Activated naive CD4-positive, alpha-beta T cell treated with Interleukin-2 at 50 U/mL for 16 hours (primary cell): ENCODE results near the gene PUS1.

ENCODE experiments used
- DNase-seq: peaks from one replicate; pipeline ENCODE4 v3.0.0-alpha.2; 2020

The PUS1 gene

GRCh38 chr12:131903270-131904255 lies 25.5 kb upstream of the PUS1 start:
- no peak for DNase-seq

DNA sequence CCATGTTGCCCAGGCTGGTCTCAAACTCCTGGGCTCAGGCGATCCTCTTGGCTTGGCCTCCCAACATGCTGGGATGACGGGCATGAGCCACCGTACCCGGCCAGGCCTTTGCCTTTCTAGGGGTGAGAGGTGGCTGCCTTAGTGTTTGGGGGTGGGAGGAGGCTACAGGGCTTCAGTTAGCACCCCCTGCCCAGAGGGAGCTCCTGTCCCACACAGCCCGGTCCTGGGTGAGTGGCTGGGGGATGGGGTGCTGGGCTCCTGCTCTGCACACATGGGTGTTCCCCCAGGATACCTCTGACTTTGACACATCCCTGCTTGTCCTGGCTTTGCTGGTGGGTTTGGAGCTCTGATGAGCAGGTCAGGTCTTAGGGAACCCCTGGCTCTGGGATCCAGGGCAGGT lies 24.7 kb upstream of the PUS1 start:
- no peak for DNase-seq

GRCh38 chr12:131905081-131905629 lies 23.9 kb upstream of the PUS1 start:
- DNase-seq: no peak

GRCh38 chr12:131905630-131906091 lies 23.4 kb upstream of the PUS1 start:
- DNase-seq: no peak

- DNase-seq: no peak
Measured at GRCh38 chr12:131907379-131908091, 21.5 kb upstream of the PUS1 start.

DNA sequence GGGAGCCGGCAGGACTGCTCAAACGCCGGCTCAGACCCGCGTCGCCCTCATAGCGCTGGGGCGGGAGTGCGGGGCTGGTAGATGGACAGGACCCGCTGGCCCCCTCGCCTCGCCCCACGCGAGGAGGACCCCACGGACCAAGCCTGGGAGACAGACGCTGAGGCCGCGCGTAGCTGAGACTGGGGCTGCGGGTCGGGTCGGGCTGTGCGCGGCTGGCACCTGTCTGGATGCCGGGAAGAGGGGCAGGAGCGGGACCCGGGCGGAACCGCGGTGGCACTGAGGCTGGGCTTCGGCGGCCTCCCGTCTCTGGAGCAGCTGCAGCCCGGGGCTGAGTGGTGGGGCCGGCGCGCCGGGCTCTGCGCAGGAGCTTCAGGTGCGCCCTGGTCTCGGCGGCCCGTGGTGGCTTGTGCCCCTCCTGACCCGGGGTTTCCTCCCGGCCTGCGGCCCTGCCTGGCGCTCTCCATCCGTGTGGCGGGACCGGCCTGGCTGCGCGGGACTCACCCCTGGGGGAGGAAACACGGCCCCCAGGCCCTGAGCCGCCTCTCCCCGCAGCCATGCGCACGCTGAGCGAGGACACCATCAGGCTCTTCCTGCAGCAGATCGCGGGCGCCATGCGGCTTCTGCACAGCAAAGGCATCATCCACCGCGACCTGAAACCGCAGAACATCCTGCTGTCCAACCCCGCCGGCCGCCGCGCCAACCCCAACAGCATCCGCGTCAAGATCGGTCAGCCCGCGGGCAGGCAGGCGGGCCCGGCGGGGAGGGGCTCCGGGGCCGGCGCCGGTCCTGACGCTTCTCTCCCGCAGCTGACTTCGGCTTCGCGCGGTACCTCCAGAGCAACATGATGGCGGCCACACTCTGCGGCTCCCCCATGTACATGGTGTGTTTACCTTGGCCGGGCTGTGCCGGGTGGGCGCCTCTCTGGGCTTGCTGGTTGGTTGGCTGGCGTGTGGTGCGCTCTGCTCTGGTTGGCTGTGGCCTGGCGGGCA lies 20.7 kb upstream of the PUS1 start:
- no peak for DNase-seq

- DNase-seq: no peak
Measured at GRCh38 chr12:131909081-131909751, 19.9 kb upstream of the PUS1 start.

DNA sequence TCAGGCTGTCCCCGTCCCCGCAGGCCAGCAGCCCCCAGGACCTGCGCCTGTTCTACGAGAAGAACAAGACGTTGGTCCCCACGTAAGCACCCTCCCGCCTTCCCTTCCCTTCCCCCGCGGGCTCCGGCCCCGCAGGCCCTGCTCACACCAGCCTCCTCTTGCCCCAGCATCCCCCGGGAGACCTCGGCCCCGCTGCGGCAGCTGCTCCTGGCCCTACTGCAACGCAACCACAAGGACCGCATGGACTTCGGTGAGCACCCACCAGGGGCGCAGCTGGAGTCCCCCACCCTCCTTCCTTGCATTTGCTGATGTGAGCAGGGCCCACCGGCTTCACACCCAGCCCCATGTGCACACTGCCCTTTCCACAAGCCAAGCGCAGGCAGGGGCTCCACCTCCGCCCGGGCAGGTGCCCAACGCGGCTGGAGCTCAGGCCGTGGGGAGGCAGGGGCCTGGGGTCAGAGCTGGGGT lies 19.3 kb upstream of the PUS1 start:
- DNase-seq: no peak

- DNase-seq: no peak
Measured at GRCh38 chr12:131910302-131911027, 18.6 kb upstream of the PUS1 start.

DNA sequence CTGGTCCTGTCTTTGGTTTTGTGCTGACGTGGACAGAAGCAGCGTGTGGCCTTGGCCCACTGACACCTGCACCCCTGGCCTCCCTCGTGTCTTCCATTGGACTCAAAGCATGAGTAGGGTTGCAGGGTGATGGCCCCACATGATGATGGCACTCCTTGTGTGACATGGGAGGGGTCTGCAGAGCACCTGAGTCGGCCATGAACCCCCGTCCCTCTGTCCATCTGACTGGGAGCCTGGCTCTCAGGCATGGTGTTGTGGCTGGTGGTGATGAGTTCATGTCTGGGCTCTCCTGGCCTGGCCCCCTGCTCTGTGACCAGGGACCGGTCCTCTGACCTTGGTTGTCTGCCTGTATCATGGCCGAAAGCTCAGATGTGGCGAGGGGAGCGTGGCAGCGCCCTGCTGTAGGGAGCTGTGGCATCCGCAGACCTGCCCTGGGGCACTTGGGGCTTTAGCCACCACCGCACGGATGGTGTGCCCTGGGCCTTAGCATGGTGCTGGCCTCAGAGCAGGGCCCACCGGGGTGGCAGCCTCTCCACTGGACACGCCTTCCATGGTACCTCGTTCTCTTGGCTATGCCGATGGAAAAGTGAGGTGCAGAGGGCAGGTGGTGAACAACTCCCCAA lies 17.9 kb upstream of the PUS1 start:
- DNase-seq: no peak

DNA sequence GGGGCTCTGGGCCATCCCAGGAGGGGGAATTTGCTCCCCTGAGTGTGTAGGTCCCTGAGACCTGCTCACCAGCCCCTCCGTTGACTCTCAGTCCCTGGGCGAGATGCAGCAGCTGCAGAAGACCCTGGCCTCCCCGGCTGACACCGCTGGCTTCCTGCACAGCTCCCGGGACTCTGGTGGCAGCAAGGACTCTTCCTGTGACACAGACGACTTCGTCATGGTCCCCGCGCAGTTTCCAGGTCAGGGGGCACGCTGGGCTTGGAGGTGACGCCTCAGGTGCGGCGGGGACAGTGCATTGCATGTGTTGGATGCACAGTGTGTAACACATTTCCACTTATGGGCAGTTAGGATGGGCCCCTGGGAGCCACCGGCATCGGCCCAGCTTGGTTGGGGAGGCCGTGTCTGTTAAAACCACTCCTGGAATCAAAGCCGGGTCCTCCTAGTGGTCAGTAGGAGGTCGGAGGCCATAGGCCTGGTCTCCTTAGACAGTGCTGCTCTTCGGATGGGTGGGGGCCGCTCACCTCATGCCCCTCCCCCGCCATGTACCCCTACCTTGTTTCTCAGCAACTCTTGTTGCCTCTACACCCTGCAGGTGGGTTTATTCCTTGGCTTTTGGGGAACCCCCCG lies 17.1 kb upstream of the PUS1 start:
- no peak for DNase-seq

- no peak for DNase-seq
Measured at GRCh38 chr12:131912518-131913274, 16.4 kb upstream of the PUS1 start.

DNA sequence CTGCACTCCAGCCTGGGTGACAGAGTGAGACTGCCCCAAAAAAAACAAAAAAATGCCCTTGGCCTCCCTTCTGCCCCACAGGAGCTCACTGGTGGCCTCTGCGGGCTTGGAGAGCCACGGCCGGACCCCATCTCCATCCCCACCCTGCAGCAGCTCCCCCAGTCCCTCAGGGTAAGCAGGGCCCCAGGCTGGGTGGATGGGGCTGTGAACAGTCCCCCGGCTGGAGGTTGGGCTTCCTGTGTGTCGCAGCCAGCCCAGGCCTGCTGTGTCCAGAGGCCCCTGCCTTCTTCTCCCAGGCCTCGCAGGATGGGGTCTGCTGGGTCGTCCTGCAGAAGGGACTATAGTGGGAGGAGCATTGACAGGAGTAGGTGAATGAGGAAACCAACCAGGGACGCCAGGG lies 15.4 kb upstream of the PUS1 start:
- no peak for DNase-seq

GRCh38 chr12:131914179-131914702 lies 14.8 kb upstream of the PUS1 start:
- no peak for DNase-seq

- no peak for DNase-seq
Measured at GRCh38 chr12:131915000-131915689, 13.9 kb upstream of the PUS1 start.

GRCh38 chr12:131915823-131916222 lies 13.3 kb upstream of the PUS1 start:
- no peak for DNase-seq

GRCh38 chr12:131916306-131917138 lies 12.6 kb upstream of the PUS1 start:
- no peak for DNase-seq
